Stimulated activated CD8-positive, alpha-beta memory T cell treated with anti-CD3 and anti-CD28 coated beads, Interleukin-7, amount 100 ng/mL, for 48 hours (primary cell): ENCODE measurements around the gene GREB1L.

ENCODE experiments used
- DNase-seq, 2 donors: peaks; one replicate each; pipeline ENCODE4 v3.0.0-alpha.2; 2020; ENCODE audit warnings: low read depth in 1 of 2; ENCODE audit errors: extremely low read depth in 1 of 2

GREB1L gene

DNA sequence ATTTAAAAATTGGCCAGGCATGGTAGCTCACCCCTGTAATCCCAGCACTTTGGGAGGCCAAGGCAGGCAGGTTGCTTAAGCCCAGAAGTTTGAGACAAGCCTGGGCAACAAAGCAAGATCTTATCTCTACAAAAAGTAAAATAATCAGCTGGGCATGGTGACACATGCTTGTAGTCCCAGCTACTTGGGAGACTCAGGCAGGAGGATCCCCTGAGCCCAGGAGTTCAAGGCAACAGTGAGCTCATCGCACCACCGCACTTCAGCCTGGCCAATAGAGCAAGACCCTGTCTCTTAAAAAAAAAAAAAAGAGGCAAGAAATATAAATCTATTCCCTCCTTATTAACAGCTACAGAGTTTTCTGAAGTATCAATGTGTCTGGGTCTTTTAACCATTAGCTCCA, 306.6 kb downstream of the GREB1L start:
- DNase-seq, result no peak

DNA sequence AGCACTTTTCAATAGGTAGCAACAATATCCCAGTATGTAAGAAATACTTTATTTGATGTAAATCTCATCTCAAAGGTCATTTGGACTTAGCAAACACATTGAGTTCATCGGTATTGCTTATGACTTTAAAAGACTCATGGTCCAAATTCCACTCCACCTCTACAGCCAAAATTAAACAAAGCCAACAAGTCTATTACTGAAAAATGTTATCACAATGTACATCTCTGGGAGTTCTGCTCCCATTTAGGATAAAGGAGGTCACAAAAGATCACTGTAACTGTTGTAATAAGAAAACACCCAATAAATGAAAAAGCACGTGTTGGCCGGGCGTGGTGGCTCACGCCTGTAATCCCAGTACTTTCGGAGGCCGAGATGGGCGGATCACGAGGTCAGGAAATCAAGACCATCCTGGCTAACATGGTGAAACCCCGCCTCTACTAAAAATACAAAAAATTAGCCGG, 308.5 kb downstream of the GREB1L start:
- DNase-seq, result no peak

DNA sequence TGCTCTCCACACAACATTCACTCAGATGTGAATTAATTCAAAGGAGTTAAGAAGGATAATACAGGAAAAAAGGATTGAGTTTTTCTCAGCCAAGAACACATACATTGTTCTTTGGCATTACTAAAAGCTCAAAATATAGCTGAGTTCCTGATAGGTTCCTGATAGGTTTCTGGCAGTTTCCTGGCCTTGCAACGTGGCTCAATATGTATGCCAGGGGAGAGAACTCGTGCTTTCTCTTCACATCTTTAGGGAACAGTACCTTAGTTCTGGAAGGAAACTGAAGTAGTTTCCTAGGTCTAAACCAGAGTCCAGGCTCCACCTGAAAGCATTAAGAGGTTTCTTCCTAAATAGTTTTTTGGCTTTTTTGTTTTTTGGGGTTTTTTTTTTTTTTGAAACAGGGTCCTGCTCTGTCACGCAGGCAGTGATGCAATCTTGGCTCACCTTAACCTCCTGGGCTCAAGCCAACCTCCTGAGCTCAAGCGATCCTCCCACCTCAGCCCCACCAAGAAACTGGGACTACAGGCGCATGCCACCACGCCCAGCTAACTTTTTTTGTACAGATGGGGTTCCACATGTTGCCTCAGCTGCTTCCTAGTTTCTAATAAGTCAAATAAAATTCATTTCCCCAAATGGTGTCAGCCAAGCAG, 315.7 kb downstream of the GREB1L start:
- no peak for DNase-seq

DNA sequence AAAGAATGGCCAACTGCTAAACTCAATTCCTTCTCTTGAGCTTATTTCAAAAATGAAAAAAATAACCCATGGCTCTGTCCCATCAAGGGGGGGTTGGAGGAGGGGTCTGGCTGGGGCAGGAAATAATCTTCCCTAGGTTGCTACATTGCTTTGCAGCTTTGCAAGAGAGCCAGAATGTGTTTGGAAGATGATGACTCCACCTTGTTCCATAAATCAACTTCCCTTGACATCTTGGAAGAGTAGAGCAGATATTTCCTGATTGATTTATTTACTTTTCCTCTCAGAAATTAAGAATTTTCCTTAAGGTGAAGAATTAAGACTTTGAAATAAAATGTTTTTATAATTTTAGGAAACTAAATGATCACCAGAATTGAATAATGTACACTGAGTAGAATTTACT, 317.2 kb downstream of the GREB1L start:
- no peak for DNase-seq

DNA sequence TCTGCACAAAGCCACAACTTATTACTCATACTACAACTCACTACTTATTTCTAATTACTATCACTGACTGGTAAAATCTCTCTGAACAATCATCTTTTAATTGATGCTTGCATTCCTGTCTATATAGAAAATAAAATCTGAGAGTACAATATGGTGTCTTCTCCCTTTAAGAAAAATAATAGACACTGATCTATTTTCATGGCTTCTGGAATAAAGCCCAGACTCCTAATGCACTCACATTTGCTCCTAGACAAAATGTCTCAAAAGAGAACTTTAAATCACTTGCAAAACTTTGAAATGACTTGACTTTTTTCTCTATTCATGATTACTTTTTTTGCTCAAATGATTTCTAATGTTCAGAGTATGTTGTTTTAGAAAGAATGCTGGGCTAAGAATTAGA, 329.7 kb downstream of the GREB1L start:
- no peak for DNase-seq
